OCI-LY7 (cell line): Measurements from ENCODE around the gene NRG4.

Source experiments
- CTCF ChIP-seq: fragments of 200-600 bp; sonication (generic); conservative IDR thresholded peaks from 2 replicates; pipeline ENCODE4 v1.5.1; 2014; ENCODE audit warnings: mild to moderate bottlenecking, antibody characterized with exemption, low read length, moderate library complexity, mixed read lengths
- EZH2phosphoT487 ChIP-seq: fragments of 200-600 bp; sonication (generic); IDR thresholded peaks from 2 replicates; pipeline ENCODE4 v1.6.1; 2018; ENCODE audit warnings: low read depth, borderline replicate concordance, mild to moderate bottlenecking, mixed run types, antibody characterized with exemption, low read length, moderate library complexity, mixed read lengths

DNA sequence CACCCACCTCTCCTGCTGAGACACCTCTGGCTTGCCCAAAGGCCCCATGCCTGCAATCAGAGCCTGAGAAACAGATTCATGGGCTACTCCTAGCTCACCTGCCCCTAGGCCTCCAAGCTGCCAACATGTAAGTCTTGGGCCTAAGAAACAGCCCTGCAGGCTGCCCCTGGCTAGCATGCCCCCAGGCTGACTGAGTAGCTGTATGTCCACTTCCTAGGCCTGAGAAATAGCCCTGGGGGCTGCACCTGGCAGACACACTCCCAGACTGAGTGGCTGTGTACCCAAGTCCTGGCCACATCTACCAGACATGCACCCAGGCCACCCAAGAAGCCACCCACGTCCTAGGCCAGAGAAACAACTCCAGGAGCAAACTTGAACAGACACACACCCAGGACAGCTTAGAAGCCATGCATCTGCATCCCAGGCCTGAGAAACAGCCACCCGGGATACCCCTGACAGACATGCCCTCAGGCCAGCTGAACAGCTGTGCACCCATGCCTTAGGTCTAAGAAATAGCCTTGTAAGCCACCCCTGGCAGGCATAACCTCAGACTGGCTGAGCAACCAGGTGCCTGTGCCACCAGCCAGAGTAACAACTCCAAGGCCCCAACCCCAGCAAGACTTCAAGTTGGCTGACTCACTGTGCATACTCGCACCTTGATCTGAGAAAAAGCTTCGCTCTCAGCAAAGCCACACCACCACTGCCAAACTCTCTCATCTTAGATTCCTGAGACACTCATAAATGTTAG, 12.0 kb upstream of the NRG4 start:
- TF ChIP-seq CTCF (no peak), EZH2phosphoT487 (no peak)
